ENCODE measurements around the gene APOA1. TPM values are rescaled to one million over a fixed set of nuclear protein-coding genes. Genes with fewer than 3 reads are reported as not detected.

The APOA1 gene
- total RNA-seq, 1 donor from 2014 or later = 0.16 TPM

GRCh38 chr11:116791813-116792143, 45.6 kb downstream of the APOA1 start, which contains the start of gene APOA5:
APOA5 (minus strand) TSS chr11:116791879; CDS start chr11:116791860, 19 bp downstream.
- DNase-seq (ENCODE audit: low read depth) = no peak

GRCh38 chr11:116791002-116791812, 46.2 kb downstream of the APOA1 start:
- DNase-seq (ENCODE audit: low read depth) = peak; percentile 78

GRCh38 chr11:116790167-116791001, 47.0 kb downstream of the APOA1 start:
- no peak for DNase-seq (ENCODE audit: low read depth)

GRCh38 chr11:116788975-116789374, 48.4 kb downstream of the APOA1 start:
- DNase-seq (ENCODE audit: low read depth) = no peak

- no peak for DNase-seq (ENCODE audit: low read depth)
Measured at GRCh38 chr11:116788534-116788933, 48.9 kb downstream of the APOA1 start.

GRCh38 chr11:116787786-116788486, 49.5 kb downstream of the APOA1 start, which contains the start of gene ZPR1:
ZPR1 (minus strand) TSS chr11:116788023; CDS start chr11:116787990, 33 bp downstream.
- DNase-seq (ENCODE audit: low read depth) = peak; percentile 84

GRCh38 chr11:116787436-116787785, 50.0 kb downstream of the APOA1 start:
- no peak for DNase-seq (ENCODE audit: low read depth)

GRCh38 chr11:116786966-116787365, 50.5 kb downstream of the APOA1 start:
- DNase-seq (ENCODE audit: low read depth) = peak; percentile 79

GRCh38 chr11:116786326-116786725, 51.1 kb downstream of the APOA1 start:
- peak; percentile 51 for DNase-seq (ENCODE audit: low read depth)

Other genes with a start within 250 kb of the APOA1 start
- 9.4 and 11.4 TPM in 2 replicates for gene BUD13, start 64.6 kb downstream of the APOA1 start, total RNA-seq
- gene ZPR1, start 49.6 kb downstream of the APOA1 start, total RNA-seq = 68.8 and 83.5 TPM in 2 replicates
- not detected in 2 replicates for gene APOA5, start 45.7 kb downstream of the APOA1 start, total RNA-seq
- gene APOA4, start 14.3 kb downstream of the APOA1 start, total RNA-seq = not detected in 2 replicates
- gene APOC3, start 7.7 kb downstream of the APOA1 start, total RNA-seq = not detected in 2 replicates